22Rv1 (cell line): ENCODE results near the gene CDC73.

Experiments used
- ZFX ChIP-seq: fragments of 450-650 bp; IDR thresholded peaks from 2 replicates; pipeline ENCODE4 v1.6.1; 2017; ENCODE audit warnings: antibody characterized with exemption, borderline replicate concordance
- TF ChIP-seq, protein P1 (sequence below): fragments of 450-650 bp; IDR thresholded peaks from 2 replicates; pipeline ENCODE4 v1.5.1; 2017; ENCODE audit warnings: mild to moderate bottlenecking

DNA sequence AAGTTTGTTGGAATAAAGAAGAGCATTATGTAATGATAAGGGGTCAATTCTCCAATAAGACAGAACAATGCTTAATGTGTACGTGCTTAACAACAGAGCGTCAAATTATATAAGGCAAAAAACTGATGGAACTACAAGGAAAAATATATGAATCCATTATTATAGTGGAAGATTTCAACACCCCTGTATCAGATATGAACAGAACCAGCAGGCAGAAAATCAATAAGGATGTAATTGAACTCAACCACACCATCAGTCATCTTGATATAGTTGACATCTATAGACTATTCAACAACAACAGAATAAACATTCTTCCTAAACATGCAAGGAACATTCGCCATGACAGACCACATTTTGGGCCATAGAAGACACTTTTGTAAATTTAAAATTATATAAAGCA is 3.6 kb upstream of the CDC73 start:
- TF ChIP-seq, protein P1, sequence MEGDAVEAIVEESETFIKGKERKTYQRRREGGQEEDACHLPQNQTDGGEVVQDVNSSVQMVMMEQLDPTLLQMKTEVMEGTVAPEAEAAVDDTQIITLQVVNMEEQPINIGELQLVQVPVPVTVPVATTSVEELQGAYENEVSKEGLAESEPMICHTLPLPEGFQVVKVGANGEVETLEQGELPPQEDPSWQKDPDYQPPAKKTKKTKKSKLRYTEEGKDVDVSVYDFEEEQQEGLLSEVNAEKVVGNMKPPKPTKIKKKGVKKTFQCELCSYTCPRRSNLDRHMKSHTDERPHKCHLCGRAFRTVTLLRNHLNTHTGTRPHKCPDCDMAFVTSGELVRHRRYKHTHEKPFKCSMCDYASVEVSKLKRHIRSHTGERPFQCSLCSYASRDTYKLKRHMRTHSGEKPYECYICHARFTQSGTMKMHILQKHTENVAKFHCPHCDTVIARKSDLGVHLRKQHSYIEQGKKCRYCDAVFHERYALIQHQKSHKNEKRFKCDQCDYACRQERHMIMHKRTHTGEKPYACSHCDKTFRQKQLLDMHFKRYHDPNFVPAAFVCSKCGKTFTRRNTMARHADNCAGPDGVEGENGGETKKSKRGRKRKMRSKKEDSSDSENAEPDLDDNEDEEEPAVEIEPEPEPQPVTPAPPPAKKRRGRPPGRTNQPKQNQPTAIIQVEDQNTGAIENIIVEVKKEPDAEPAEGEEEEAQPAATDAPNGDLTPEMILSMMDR: no peak
- TF ChIP-seq ZFX: no peak
